ENCODE results near the gene FAAP100.

FAAP100 gene

DNA sequence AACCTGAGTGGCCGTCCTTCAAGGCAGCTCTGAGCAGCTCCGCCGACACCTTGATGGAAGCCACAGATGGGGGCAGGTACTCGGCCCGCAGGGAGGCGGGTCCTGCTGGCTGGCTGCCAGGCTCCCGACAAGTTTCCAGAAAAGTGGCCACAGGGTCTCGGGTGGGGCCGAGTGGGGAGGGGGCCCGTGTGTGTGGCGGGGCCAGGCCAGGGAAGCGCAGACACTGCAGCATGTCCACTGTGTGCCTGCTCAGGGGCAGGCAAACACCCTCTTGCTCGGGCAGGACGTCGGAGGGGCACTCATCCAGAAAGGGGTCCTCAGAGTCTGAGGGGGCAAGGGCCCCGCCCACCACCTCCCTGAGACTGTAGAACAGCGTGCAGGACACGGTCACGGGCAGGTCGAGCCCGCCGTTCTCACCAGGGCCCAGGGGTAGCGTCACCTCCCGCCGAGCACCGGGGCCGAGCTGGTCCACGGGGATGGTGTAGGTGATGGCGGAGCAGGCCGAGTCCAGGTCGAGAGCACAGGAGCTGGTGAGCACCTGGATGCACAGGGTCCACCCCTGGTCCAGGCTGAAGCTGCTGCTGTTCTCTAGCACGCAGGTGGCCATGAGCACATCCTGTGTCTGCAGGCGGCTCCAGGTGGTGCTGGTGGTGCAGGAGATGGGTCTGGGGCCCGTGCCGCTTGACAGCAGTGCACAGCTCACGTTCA, 5.1 kb downstream of the FAAP100 start:
- DNase-seq (ENCODE audit: extremely low read depth, low read depth): no peak
- TF ChIP-seq, protein P1, sequence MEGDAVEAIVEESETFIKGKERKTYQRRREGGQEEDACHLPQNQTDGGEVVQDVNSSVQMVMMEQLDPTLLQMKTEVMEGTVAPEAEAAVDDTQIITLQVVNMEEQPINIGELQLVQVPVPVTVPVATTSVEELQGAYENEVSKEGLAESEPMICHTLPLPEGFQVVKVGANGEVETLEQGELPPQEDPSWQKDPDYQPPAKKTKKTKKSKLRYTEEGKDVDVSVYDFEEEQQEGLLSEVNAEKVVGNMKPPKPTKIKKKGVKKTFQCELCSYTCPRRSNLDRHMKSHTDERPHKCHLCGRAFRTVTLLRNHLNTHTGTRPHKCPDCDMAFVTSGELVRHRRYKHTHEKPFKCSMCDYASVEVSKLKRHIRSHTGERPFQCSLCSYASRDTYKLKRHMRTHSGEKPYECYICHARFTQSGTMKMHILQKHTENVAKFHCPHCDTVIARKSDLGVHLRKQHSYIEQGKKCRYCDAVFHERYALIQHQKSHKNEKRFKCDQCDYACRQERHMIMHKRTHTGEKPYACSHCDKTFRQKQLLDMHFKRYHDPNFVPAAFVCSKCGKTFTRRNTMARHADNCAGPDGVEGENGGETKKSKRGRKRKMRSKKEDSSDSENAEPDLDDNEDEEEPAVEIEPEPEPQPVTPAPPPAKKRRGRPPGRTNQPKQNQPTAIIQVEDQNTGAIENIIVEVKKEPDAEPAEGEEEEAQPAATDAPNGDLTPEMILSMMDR (IDR thresholded peaks at IDR 0.05; ENCODE audit: low read depth, low read length): no peak

DNA sequence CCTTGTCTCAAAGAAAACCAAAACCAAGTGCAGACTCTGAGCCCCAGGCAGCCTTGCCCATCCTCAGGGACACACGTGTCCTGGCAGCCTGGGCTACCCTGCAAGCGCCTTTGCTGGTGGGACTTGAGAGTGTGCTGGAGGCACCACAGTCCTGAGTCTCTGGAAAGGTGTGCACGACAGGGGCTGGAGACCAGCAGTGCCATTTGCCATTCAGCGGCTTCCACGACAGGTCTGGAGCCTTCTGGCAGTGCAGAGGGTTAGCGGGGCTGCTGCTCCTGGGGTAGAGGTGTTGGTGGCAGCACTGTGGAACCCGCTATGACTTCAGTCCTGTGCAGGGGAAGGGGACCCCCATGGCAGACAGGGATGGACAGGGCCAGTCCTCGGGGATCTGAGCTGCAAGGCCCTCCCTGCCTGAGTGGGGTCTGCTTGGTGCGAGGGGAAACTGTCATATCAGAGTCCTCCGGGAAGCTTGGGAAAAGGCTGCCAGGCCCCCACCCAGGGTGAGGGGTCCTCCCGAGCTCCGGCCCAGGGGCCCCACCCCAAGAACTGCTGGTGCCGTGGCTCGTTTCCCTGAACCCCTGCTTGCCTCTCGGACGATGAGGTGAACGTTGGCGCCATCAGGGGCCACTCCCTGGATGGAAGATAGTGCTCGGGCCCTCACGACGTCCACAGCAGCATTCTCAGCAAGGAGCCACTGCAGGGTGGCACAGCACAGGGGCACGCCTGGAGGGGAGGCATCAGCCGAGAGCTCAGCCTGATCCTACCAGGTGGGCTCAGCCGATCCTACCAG, 6.8 kb downstream of the FAAP100 start:
- TF ChIP-seq, protein P1 (IDR thresholded peaks at IDR 0.05; ENCODE audit: low read depth, low read length): no peak
- DNase-seq (ENCODE audit: extremely low read depth, low read depth): no peak

DNA sequence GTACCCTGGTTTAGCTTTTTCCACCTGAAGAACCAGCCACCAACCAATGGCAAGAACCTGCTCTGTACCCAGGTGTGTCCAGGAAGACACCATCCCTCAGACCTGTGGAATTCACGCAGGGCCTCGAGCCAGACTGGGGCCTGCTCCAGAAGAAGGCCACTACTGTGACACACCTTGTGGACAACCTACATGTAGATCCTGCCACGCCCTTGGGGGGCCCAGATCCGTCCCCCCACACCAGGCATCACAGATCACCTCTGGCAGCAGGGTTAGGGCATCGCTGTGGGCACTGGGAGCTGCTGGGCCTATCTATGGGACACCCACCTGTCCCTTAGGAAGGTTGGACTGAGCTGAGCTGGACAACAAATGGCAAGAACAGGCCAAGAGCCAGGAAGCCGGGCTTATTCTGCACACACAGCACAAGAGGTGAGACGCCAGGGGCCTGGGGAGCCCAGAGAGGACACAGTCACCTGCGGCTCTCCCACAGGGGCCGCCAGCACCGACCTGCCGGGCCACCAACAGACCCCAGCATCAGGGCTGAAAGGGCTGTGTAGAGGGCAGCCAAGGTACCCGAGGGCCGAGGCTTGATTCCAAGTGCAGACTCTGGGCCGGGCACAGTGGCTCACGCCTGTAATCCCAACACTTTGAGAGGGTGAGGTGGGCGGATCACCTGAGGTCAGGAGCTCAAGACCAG, 7.7 kb downstream of the FAAP100 start:
- DNase-seq (ENCODE audit: extremely low read depth, low read depth): no peak
- TF ChIP-seq, protein P1 (IDR thresholded peaks at IDR 0.05; ENCODE audit: low read depth, low read length): no peak

DNA sequence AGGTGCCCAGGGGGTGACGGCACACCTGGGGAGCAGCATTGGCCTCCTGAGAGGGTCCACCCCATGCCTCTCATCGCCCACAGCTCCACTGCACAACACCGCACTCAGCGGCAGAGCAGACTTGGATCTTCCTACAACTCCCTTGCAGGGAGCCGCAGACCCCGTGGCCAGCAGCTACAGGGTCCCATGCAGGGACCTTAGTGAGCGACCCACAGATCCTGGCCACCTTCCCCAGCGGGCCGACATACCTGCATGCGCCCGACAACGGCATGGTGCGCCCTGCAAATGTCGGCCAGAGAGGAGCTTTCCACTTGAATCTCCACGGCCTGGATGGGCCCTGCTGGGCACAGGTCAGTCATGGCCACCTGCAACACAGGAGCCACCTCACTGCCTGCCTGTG, 8.4 kb downstream of the FAAP100 start:
- TF ChIP-seq, protein P1 (IDR thresholded peaks at IDR 0.05; ENCODE audit: low read depth, low read length): no peak
- DNase-seq (ENCODE audit: extremely low read depth, low read depth): no peak

DNA sequence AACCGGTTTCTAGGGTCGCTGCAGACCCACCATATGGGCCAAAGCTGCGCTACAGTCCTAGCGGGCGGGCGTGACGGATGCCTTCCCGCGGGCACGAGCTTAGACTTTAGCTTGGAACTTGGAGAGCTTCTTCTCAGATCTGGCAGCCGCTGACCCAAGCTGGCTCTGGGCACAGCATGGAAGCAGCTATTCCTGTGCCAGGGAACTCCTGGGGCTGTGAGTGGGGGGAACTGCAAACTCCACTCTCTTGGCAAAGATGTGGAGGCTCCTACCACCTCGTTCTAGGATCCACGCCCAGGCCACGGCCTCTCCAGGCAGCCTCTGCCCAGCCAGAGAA, 8.8 kb downstream of the FAAP100 start:
- TF ChIP-seq, protein P1 (IDR thresholded peaks at IDR 0.05; ENCODE audit: low read depth, low read length): no peak
- DNase-seq (ENCODE audit: extremely low read depth, low read depth): no peak

DNA sequence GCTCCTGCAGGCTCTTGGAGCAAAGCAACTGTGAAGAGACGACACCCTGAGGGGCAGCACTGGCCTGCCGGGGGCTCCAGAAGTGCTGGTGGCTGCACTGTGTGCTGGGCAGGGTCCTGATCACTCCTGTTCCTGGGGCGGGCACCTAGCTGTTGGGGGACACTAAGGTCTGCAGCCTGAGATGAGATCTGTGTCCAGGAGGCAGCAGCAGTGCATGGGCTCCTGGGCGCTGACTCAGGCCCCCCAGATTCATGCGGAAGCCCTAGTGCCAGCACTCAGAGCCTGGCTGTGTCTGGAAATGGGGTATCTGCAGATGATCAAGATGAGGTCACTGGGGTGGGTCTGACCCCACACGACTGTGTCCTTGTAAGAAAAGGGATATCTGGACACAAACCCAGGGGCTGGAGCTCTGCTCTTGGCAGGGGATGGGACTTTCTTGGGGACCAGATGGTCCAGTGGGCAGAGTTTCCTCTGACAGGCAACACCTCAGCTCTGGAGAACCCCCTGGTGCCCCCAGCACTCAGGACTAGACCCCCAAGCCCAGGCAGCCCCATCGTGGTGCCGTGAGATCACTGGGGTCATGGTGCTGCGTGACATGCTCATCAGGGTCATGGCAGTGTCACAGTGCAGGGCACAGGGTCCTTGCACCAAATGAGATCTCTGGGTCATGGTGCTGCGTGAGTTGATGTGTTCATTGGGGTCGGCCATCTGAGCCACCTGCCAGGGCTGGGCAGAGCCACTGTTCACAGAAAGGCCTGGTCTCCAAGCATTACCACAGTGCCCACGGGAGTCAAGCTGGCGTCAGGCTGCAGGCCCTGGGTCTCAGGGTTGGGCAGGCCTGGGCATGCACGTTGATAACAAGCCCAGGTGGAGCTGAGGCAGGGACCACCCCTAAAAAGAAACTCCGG, 9.5 kb downstream of the FAAP100 start:
- TF ChIP-seq, protein P1 (IDR thresholded peaks at IDR 0.05; ENCODE audit: low read depth, low read length): no peak

More for the DNA sequence above, 9.5 kb downstream of the FAAP100 start:
- no peak for DNase-seq (ENCODE audit: extremely low read depth, low read depth)
